Endothelial cell of umbilical vein (primary cell): ENCODE measurements around the gene DGLUCY. TPM values are rescaled to one million over a fixed set of nuclear protein-coding genes. Genes with fewer than 3 reads are reported as not detected.

Experiments used
- BruUV-seq: library from RNA; stranded (reverse); fragments of 400-500 nt; replicated peaks from 2 replicates; lab custom pipeline; 2021; lab: Mats Ljungman, UMichigan
- CTCF ChIA-PET: fragments of 300-600, 350-600 bp; sonication (Branson Sonifier 250); formaldehyde crosslinking; loops from one replicate; lab custom pipeline; 2021; ENCODE audit warnings: antibody characterized with exemption, inconsistent platforms; lab: Charles Lee
- POLR2A ChIA-PET: fragments of 300-600, 350-600 bp; sonication (Branson Sonifier 250); formaldehyde crosslinking; loops from one replicate; lab custom pipeline; 2021; ENCODE audit warnings: antibody characterized with exemption, inconsistent platforms; lab: Charles Lee
- DNase-seq: peaks from one replicate; pipeline ENCODE4 v3.0.0-alpha.2; 2011; ENCODE audit warnings: low read depth, low spot score
- FAIRE-seq: peaks from 2 replicates; lab custom pipeline; 2011; peaks lifted over from hg19 to GRCh38; lab: Jason Lieb, UNC
- H2AFZ ChIP-seq: 2 replicates; pipeline ENCODE4 v1.6.0; 2012; ENCODE audit warnings: low read depth, low read length, control low read depth, inconsistent platforms
- H3K27ac ChIP-seq: 2 replicates; pipeline ENCODE4 v1.5.1; 2011; ENCODE audit warnings: low read depth, mild to moderate bottlenecking, control low read depth, low read length, moderate library complexity; ENCODE audit not compliant: insufficient read depth
- H3K27me3 ChIP-seq, 2 experiments: 2 replicates each; pipeline versions ENCODE4 v1.6.0 to v1.6.1; 2011; ENCODE audit warnings: low read length in 2 of 2, mixed read lengths in 1 of 2; ENCODE audit not compliant: control insufficient read depth in 2 of 2, insufficient read depth in 2 of 2
- H3K36me3 ChIP-seq, 2 experiments: 2 replicates in 1 of 2; 3 replicates in 1 of 2; pipeline ENCODE4 v1.5.1; 2011; ENCODE audit warnings: low read length in 2 of 2, mild to moderate bottlenecking in 1 of 2, moderate library complexity in 1 of 2; ENCODE audit not compliant: control insufficient read depth in 2 of 2, insufficient read depth in 2 of 2; ENCODE audit errors: extremely low read depth in 1 of 2
- H3K4me1 ChIP-seq: 3 replicates; pipeline ENCODE4 v1.5.1; 2011; ENCODE audit warnings: mild to moderate bottlenecking, low read length; ENCODE audit not compliant: control insufficient read depth, insufficient read depth; ENCODE audit errors: extremely low read depth
- H3K4me2 ChIP-seq: 2 replicates; pipeline ENCODE4 v1.6.1; 2011; ENCODE audit warnings: low read length, control low read depth, mixed read lengths; ENCODE audit not compliant: insufficient read depth
- H3K4me3 ChIP-seq, 3 experiments: fragments of 200-600 bp in 1 of 3; sonication (generic), shearing (Covaris generic) in 1 of 3; replicated peaks in 1 of 3; 2 replicates each; pipeline ENCODE4 v1.5.1; 2011 to 2016; ENCODE audit warnings: control low read depth in 3 of 3, low read length in 3 of 3, mild to moderate bottlenecking in 2 of 3, inconsistent platforms in 1 of 3, low read depth in 1 of 3, moderate library complexity in 1 of 3; ENCODE audit not compliant: insufficient read depth in 1 of 3
- H3K79me2 ChIP-seq: 2 replicates; pipeline ENCODE4 v1.6.0; 2012; ENCODE audit warnings: low read length, inconsistent platforms; ENCODE audit not compliant: control insufficient read depth, insufficient read depth
- H3K9ac ChIP-seq: replicated peaks from 2 replicates; pipeline ENCODE3; 2011; ENCODE audit warnings: low read length, control low read depth; ENCODE audit not compliant: insufficient read depth; ENCODE audit errors: extremely low read depth
- H3K9me1 ChIP-seq: replicated peaks from 3 replicates; pipeline ENCODE4 v1.6.0; 2011; ENCODE audit warnings: mild to moderate bottlenecking, low read length; ENCODE audit not compliant: control insufficient read depth, insufficient read depth; ENCODE audit errors: extremely low read depth
- H3K9me3 ChIP-seq: replicated peaks from 2 replicates; pipeline ENCODE4 v1.5.1; 2012; ENCODE audit warnings: low read length, inconsistent platforms; ENCODE audit not compliant: control insufficient read depth, insufficient read depth
- H4K20me1 ChIP-seq: replicated peaks from 2 replicates; pipeline ENCODE3; 2011; ENCODE audit warnings: mild to moderate bottlenecking, low read length; ENCODE audit not compliant: control insufficient read depth, insufficient read depth; ENCODE audit errors: extremely low read depth
- EZH2 ChIP-seq: IDR thresholded peaks from 2 replicates; pipeline ENCODE4 v1.6.1; 2012; ENCODE audit warnings: borderline replicate concordance, low read depth, mild to moderate bottlenecking, moderate library complexity, low read length, inconsistent platforms; ENCODE audit not compliant: severe bottlenecking
- FOS ChIP-seq: IDR thresholded peaks from 2 replicates; pipeline ENCODE4 v1.6.1; 2011; ENCODE audit warnings: mild to moderate bottlenecking, low read length, moderate library complexity, borderline replicate concordance; ENCODE audit not compliant: insufficient read depth
- GATA2 ChIP-seq: IDR thresholded peaks from 2 replicates; pipeline ENCODE4 v1.7.0; 2011; ENCODE audit warnings: low read depth, mild to moderate bottlenecking, moderate library complexity, mixed read lengths, low read length; ENCODE audit not compliant: insufficient read length, insufficient read depth
- JUN ChIP-seq: IDR thresholded peaks from 2 replicates; pipeline ENCODE4 v1.6.1; 2011; ENCODE audit warnings: borderline replicate concordance, low read depth; ENCODE audit not compliant: insufficient read length, insufficient read depth
- MYC ChIP-seq: IDR thresholded peaks from one replicate; pipeline ENCODE4 v1.6.1; 2011; ENCODE audit warnings: mild to moderate bottlenecking, low read depth, low read length
- POLR2A ChIP-seq: IDR thresholded peaks from 2 replicates; pipeline ENCODE4 v1.6.1; 2012; ENCODE audit warnings: low read depth, mild to moderate bottlenecking, control low read depth, low read length
- POLR2AphosphoS5 ChIP-seq: IDR thresholded peaks from 2 replicates; pipeline ENCODE4 v1.6.1; 2012; ENCODE audit warnings: low read depth, mild to moderate bottlenecking, control low read depth, low read length, moderate library complexity; ENCODE audit not compliant: insufficient read depth
- dilution Hi-C: fragments of 300-500 bp; cut with MboI; formaldehyde crosslinking; loops from one replicate; pipeline ENCODE4 v1.15.0; 2019; ENCODE audit warnings: low sequenced_read_pairs; ENCODE audit not compliant: extremely low pct_ligation_motif_present
- intact Hi-C: fragments of 100-400 bp; cut with micrococcal nuclease; formaldehyde crosslinking; loops from one replicate; pipeline ENCODE4 v1.10.0; 2022
- polyA plus RNA-seq, 4 experiments: library from polyadenylated mRNA; depleted of rRNA in 3 of 4; stranded (reverse) in 3 of 4; unstranded in 1 of 4; fragments of >200 nt; gene quantifications; 2 replicates each; pipeline versions ENCODE4 v1.2.1 to v1.2.3, GENCODE V29; 2011 to 2012; ENCODE audit warnings: missing spikeins in 1 of 4
- total RNA-seq: library from RNA; stranded (reverse); gene quantifications from 2 replicates; pipeline ENCODE4 v1.2.3, GENCODE V29; 2021
- TF ChIP-seq, protein P1 (sequence below), 2 donors: IDR thresholded peaks; 1 replicate in 1 of 2; 2 replicates in 1 of 2; pipeline ENCODE4 v1.5.1; 2011; ENCODE audit warnings: low read length in 2 of 2, mild to moderate bottlenecking in 2 of 2, moderate library complexity in 2 of 2, control low read depth in 1 of 2, inconsistent platforms in 1 of 2, low read depth in 1 of 2; ENCODE audit not compliant: insufficient read depth in 1 of 2; ENCODE audit errors: extremely low read depth in 1 of 2
- TF ChIP-seq, protein P2 (sequence below): IDR thresholded peaks from 2 replicates; pipeline ENCODE4 v1.6.1; 2011; ENCODE audit not compliant: insufficient read depth, insufficient read length

DGLUCY gene
- total and polyA plus RNA-seq, 2 donors (not counting 3 experiments of a cell fraction or from before 2014, with no cell fraction given) = 40.9 to 65.6 TPM

DNA sequence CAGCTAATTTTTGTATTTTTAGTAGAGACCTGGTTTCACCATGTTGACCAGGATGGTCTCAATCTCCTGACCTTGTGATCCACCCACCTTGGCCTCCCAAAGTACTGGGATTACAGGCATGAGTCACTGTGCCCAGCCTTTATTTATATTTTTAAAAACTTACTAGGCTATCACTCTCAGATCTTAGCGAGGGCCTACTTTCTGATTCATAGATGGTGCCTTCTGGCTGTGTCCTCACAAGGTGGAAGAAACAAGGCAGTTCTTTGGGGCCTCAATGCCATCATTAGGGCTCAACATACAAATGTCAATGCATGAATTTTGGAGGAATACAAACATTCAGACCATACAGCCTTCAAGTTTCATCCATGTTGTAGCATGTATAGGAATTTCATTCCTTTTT lies 2.4 kb upstream of the DGLUCY start:
- Histone ChIP-seq H4K20me1 (no peaks in the 10 kb centered on the region), H3K4me3 (no peak overlapping the region), H3K79me2 (peaks cover 9% of the 10 kb centered on the region), H3K9ac (no peak overlapping the region), H3K27me3 (no peaks in the 10 kb centered on the region), H3K9me3 (no peaks in the 10 kb centered on the region), H3K4me2 (no peak overlapping the region), H3K9me1 (no peaks in the 10 kb centered on the region), H3K36me3 (no peaks in the 10 kb centered on the region), H3K4me1 (peaks cover 53% of the 10 kb centered on the region), H3K27ac (no peak overlapping the region), H2AFZ (no peak overlapping the region)
- POLR2A ChIA-PET = no interaction called here
- FAIRE-seq (no peak), DNase-seq (no peak)
- dilution Hi-C loops = no loop called here
- BruUV-seq = no TSS peak
- CTCF ChIA-PET = no interaction called here
- TF ChIP-seq EZH2 (no peak), POLR2A (no peak), MYC (no peak), FOS (no peak), POLR2AphosphoS5 (no peak), JUN (no peak), GATA2 (no peak)
- TF ChIP-seq, protein P1, sequence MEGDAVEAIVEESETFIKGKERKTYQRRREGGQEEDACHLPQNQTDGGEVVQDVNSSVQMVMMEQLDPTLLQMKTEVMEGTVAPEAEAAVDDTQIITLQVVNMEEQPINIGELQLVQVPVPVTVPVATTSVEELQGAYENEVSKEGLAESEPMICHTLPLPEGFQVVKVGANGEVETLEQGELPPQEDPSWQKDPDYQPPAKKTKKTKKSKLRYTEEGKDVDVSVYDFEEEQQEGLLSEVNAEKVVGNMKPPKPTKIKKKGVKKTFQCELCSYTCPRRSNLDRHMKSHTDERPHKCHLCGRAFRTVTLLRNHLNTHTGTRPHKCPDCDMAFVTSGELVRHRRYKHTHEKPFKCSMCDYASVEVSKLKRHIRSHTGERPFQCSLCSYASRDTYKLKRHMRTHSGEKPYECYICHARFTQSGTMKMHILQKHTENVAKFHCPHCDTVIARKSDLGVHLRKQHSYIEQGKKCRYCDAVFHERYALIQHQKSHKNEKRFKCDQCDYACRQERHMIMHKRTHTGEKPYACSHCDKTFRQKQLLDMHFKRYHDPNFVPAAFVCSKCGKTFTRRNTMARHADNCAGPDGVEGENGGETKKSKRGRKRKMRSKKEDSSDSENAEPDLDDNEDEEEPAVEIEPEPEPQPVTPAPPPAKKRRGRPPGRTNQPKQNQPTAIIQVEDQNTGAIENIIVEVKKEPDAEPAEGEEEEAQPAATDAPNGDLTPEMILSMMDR (IDR thresholded peaks at IDR 0.05; ENCODE audit: extremely low read depth in 1 of 2, insufficient read depth in 1 of 2, low read depth in 1 of 2, low read length in 2 of 2) = no peak
- TF ChIP-seq, protein P2, sequence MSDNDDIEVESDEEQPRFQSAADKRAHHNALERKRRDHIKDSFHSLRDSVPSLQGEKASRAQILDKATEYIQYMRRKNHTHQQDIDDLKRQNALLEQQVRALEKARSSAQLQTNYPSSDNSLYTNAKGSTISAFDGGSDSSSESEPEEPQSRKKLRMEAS = no peak
- intact Hi-C loops = no loop called here
